ENCODE data around the gene ADORA3. TPM values are rescaled to one million over a fixed set of nuclear protein-coding genes. Genes with fewer than 3 reads are reported as not detected.

The ADORA3 gene
- total RNA-seq, 3 donors from 2014 or later (not counting 1 experiment from before 2014, with no cell fraction given), result 0.40 TPM; not detected in 2

DNA sequence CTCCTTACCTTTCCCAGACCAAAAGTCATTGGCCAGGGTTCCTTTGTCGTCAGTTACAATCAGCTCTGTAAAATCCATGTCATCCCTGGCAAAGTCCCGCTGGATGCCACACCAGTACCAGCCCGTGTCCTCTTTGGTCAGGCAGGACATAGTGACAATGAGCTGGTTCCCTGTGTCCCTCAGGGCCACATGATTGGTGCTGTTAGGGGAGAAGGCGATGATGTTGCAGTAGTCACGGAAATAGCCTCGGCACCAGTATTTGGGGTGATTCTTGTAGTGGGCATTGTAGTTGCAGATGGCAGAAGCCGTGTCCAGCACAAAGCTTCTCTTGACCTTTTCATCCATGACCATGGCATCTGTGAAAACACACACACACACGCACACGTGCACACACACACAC is 14.8 kb downstream of the ADORA3 start:
- Histone ChIP-seq H3K27me3 (ENCODE audit: control insufficient read depth, insufficient read depth, low read length) (no peaks in the 10 kb centered on the region), H3K36me3 (ENCODE audit: control insufficient read depth, insufficient read depth, low read length) (no peaks in the 10 kb centered on the region), H3K9me3 (ENCODE audit: control insufficient read depth, insufficient read depth, low read length) (no peaks in the 10 kb centered on the region), H3K4me3 (ENCODE audit: low read length) (no peak overlapping the region), H3K27ac (ENCODE audit: low read length) (no peak overlapping the region), H3K4me1 (ENCODE audit: control insufficient read depth, insufficient read depth, low read length) (peaks cover 3% of the 10 kb centered on the region)
- no peak for DNase-seq
- Mint-ChIP-seq H3K27ac (no peak overlapping the region), H3K36me3 (no peaks in the 10 kb centered on the region), H3K9me3 (no peaks in the 10 kb centered on the region), H3K4me3 (no peak overlapping the region), H3K4me1 (peaks cover 6 to 7% of the 10 kb centered on the region in 2 donors), H3K27me3 (ENCODE audit: low read depth in 2 of 2) (no peaks in the 10 kb centered on the region)
- WGBS (ENCODE audit: insufficient coverage), result 95% methylated on average over 9 of the region's 9 CpGs
- intact Hi-C loops (cut with micrococcal nuclease), result no loop called here
- ATAC-seq, result no peak
- TF ChIP-seq, protein P1, sequence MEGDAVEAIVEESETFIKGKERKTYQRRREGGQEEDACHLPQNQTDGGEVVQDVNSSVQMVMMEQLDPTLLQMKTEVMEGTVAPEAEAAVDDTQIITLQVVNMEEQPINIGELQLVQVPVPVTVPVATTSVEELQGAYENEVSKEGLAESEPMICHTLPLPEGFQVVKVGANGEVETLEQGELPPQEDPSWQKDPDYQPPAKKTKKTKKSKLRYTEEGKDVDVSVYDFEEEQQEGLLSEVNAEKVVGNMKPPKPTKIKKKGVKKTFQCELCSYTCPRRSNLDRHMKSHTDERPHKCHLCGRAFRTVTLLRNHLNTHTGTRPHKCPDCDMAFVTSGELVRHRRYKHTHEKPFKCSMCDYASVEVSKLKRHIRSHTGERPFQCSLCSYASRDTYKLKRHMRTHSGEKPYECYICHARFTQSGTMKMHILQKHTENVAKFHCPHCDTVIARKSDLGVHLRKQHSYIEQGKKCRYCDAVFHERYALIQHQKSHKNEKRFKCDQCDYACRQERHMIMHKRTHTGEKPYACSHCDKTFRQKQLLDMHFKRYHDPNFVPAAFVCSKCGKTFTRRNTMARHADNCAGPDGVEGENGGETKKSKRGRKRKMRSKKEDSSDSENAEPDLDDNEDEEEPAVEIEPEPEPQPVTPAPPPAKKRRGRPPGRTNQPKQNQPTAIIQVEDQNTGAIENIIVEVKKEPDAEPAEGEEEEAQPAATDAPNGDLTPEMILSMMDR (IDR thresholded peaks at IDR 0.05), result no peak

DNA sequence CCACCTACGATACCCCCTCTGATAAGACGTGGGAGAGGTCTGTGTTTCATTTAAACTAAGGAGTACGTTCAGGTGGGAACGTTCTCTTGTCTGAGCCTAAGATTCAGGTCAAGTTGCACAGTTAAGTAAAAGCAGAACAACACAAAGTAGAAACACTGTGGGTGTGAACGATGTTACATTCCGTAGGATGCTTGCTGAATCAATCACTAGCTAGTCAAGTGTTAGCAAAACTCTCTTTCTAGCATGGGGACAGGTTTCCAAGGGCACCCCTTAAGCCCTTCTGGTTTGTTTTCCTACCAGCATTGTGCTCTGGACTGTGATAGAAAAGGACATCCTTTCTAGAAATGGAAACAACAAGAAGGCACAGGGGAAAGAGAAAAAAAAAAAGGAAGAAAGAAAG is 16.3 kb downstream of the ADORA3 start:
- Mint-ChIP-seq H3K27me3 (ENCODE audit: low read depth in 2 of 2) (no peaks in the 10 kb centered on the region), H3K27ac (no peak overlapping the region), H3K4me1 (peaks cover 12 to 16% of the 10 kb centered on the region in 2 donors), H3K9me3 (no peaks in the 10 kb centered on the region), H3K4me3 (no peak overlapping the region), H3K36me3 (no peaks in the 10 kb centered on the region)
- Histone ChIP-seq H3K27me3 (ENCODE audit: control insufficient read depth, insufficient read depth, low read length) (no peaks in the 10 kb centered on the region), H3K27ac (ENCODE audit: low read length) (no peak overlapping the region), H3K36me3 (ENCODE audit: control insufficient read depth, insufficient read depth, low read length) (no peaks in the 10 kb centered on the region), H3K9me3 (ENCODE audit: control insufficient read depth, insufficient read depth, low read length) (no peaks in the 10 kb centered on the region), H3K4me1 (ENCODE audit: control insufficient read depth, insufficient read depth, low read length) (peaks cover 3% of the 10 kb centered on the region), H3K4me3 (ENCODE audit: low read length) (no peak overlapping the region)
- ATAC-seq, result no peak
- intact Hi-C loops (cut with micrococcal nuclease), result no loop called here
- DNase-seq, result no peak
- WGBS (ENCODE audit: insufficient coverage), result 89% methylated on average over 6 of the region's 6 CpGs
- TF ChIP-seq, protein P1 (IDR thresholded peaks at IDR 0.05), result no peak

DNA sequence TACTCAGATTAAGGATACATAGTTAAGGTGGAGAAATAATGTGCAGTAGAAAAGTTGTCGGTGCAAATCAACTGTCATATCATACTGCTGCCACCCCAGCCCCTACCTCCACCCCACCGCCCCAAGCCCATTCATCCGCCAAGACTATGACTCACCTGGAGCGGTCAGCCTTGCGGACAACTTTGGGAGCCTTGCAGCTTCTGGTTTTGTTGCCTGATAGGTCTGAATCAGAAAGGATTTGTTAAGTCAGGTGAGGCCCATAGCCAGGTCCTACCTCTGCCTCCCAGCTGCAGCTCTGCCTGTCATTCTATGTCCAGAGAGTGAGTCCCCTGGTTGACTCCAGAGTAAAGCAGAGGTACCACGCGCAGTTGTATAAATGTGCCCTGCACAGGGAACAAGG is 17.0 kb downstream of the ADORA3 start:
- Histone ChIP-seq H3K36me3 (ENCODE audit: control insufficient read depth, insufficient read depth, low read length) (no peaks in the 10 kb centered on the region), H3K4me3 (ENCODE audit: low read length) (no peak overlapping the region), H3K4me1 (ENCODE audit: control insufficient read depth, insufficient read depth, low read length) (peaks cover 3% of the 10 kb centered on the region), H3K9me3 (ENCODE audit: control insufficient read depth, insufficient read depth, low read length) (no peaks in the 10 kb centered on the region), H3K27ac (ENCODE audit: low read length) (no peak overlapping the region), H3K27me3 (ENCODE audit: control insufficient read depth, insufficient read depth, low read length) (no peaks in the 10 kb centered on the region)
- 97% methylated on average over 7 of the region's 7 CpGs for WGBS (ENCODE audit: insufficient coverage)
- Mint-ChIP-seq H3K4me3 (no peak overlapping the region), H3K27me3 (ENCODE audit: low read depth in 2 of 2) (no peaks in the 10 kb centered on the region), H3K27ac (no peak overlapping the region), H3K9me3 (no peaks in the 10 kb centered on the region), H3K4me1 (peaks cover 12 to 17% of the 10 kb centered on the region in 2 donors), H3K36me3 (no peaks in the 10 kb centered on the region)
- intact Hi-C loops (cut with micrococcal nuclease), result no loop called here
- ATAC-seq (no peak), DNase-seq (no peak)
- TF ChIP-seq, protein P1 (IDR thresholded peaks at IDR 0.05), result no peak

DNA sequence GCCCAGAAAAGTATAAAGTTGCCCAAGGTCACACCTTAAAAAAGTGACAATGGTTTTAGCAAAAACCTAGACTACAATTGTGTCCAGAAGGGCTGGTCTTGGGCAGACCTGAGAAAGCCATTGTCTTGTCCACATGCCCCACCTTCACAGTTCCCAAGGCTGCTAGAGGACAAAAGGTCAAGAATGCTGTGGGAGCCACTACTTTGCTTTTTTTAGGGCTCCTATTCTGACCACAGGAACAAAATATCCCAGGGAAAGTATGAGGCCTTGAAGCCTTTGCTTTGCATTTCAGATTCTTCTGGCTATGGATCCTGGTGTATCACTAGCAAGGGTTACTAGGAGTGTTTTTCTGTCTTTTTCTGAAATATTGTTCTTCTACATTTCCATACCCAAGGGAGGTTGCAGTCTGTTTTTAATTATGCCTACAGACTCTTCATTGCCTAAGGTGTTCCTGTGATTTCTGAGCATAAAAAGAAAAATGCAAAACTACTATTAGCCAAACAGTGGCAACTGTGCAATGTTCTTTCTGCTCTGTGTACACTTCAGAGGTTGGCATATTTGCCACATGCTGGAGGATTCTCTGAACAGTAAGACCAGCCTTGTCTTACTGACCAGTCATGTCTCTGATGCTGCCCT is 18.9 kb downstream of the ADORA3 start:
- TF ChIP-seq, protein P1 (IDR thresholded peaks at IDR 0.05), result no peak
- H3K4me3 ChIP-seq (ENCODE audit: low read length), result no peak overlapping the region
- DNase-seq (no peak), ATAC-seq (no peak)
- H3K27me3 ChIP-seq (ENCODE audit: control insufficient read depth, insufficient read depth, low read length), result no peaks in the 10 kb centered on the region
- no peak overlapping the region for H3K27ac Mint-ChIP-seq
- no peak overlapping the region for H3K4me3 Mint-ChIP-seq
- no peaks in the 10 kb centered on the region for H3K36me3 ChIP-seq (ENCODE audit: control insufficient read depth, insufficient read depth, low read length)
- no peaks in the 10 kb centered on the region for H3K9me3 ChIP-seq (ENCODE audit: control insufficient read depth, insufficient read depth, low read length)
- intact Hi-C loops (cut with micrococcal nuclease), result no loop called here
- no peaks in the 10 kb centered on the region for H3K9me3 Mint-ChIP-seq
- no peak overlapping the region for H3K27ac ChIP-seq (ENCODE audit: low read length)
- H3K27me3 Mint-ChIP-seq (ENCODE audit: low read depth in 2 of 2), result no peaks in the 10 kb centered on the region
- no peaks in the 10 kb centered on the region for H3K36me3 Mint-ChIP-seq
- peaks cover 8 to 17% of the 10 kb centered on the region in 2 donors for H3K4me1 Mint-ChIP-seq
- H3K4me1 ChIP-seq (ENCODE audit: control insufficient read depth, insufficient read depth, low read length), result peaks cover 2% of the 10 kb centered on the region
